Measurements from ENCODE around the gene TPTE.
"Not testable (repeated sequence)": the region's sequence is repeated elsewhere in the genome, so short reads cannot be mapped to it uniquely, and the experiment has no call there.

DNA sequence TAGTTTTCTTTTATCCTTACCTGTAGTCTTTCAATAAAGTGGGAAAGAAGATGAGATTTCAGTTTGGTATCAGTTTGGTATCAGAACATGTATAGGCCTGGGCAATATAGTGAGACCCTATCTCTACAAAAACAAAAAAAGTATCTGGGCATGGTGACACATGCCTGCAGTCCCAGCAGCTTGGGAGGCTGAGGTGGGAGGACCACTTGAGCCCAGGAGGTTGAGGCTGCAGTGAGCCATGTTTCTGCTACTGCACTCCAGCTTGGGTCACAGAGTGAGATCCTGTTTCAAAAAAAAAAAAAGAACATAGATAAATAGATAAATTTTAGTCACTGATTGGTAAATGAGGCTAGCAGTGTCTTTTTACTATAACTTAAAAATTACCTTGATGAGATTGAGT lies 49.4 kb upstream of the TPTE start:
- TF ChIP-seq, protein P1, sequence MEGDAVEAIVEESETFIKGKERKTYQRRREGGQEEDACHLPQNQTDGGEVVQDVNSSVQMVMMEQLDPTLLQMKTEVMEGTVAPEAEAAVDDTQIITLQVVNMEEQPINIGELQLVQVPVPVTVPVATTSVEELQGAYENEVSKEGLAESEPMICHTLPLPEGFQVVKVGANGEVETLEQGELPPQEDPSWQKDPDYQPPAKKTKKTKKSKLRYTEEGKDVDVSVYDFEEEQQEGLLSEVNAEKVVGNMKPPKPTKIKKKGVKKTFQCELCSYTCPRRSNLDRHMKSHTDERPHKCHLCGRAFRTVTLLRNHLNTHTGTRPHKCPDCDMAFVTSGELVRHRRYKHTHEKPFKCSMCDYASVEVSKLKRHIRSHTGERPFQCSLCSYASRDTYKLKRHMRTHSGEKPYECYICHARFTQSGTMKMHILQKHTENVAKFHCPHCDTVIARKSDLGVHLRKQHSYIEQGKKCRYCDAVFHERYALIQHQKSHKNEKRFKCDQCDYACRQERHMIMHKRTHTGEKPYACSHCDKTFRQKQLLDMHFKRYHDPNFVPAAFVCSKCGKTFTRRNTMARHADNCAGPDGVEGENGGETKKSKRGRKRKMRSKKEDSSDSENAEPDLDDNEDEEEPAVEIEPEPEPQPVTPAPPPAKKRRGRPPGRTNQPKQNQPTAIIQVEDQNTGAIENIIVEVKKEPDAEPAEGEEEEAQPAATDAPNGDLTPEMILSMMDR (IDR thresholded peaks at IDR 0.05; ENCODE audit: low read depth, low read length) = not testable (repeated sequence)
- not testable (repeated sequence) for TF ChIP-seq EZH2phosphoT487 (IDR thresholded peaks at IDR 0.05; ENCODE audit: low read depth)
